ENCODE measurements around the gene PIRT.

GRCh38 chr17:10879190-10879836 is 41.4 kb upstream of the PIRT start:
- peak; percentile 7 for TF ChIP-seq CTCF (IDR thresholded peaks at IDR 0.05; ENCODE audit: insufficient read depth, low read depth, low read length)
- no peak for TF ChIP-seq EZH2 (IDR thresholded peaks at IDR 0.05; ENCODE audit: insufficient read depth, low read length)
